Right atrium auricular region (tissue), 2 donors: Measurements from ENCODE around the gene CCNK. TPM values are rescaled to one million over a fixed set of nuclear protein-coding genes. Genes with fewer than 3 reads are reported as not detected.
A peak's percentile ranks its signal among the peaks of the same experiment; 100 is the strongest.

Experiments used
- DNase-seq: peaks from one replicate; pipeline ENCODE4 v3.0.0-alpha.2; 2019; ENCODE audit warnings: low spot score
- H3K27ac ChIP-seq, 2 donors: fragments of 200-600 bp; sonication (generic); 1 replicate in 1 of 2; 2 replicates in 1 of 2; pipeline ENCODE4 v1.5.1; 2016 to 2019
- H3K27me3 ChIP-seq, 2 donors: fragments of 200-600 bp; sonication (generic); one replicate each; pipeline versions ENCODE4 v1.5.1 to v1.6.0; 2017 to 2019
- H3K36me3 ChIP-seq: fragments of 200-600 bp; sonication (generic); one replicate; pipeline ENCODE4 v1.5.1; 2016
- H3K4me1 ChIP-seq, 2 donors: fragments of 200-600 bp; sonication (generic); one replicate each; pipeline versions ENCODE4 v1.5.1 to v1.6.0; 2017 to 2019
- H3K4me3 ChIP-seq, 2 donors: fragments of 200-600 bp; sonication (generic); 1 replicate in 1 of 2; 2 replicates in 1 of 2; pipeline ENCODE4 v1.5.1; 2017 to 2019; ENCODE audit warnings: mild to moderate bottlenecking in 1 of 2, moderate library complexity in 1 of 2
- H3K9me3 ChIP-seq, 2 donors: fragments of 200-600 bp; sonication (generic); one replicate each; pipeline ENCODE4 v1.5.1; 2019
- total RNA-seq, 2 donors: library from RNA; depleted of rRNA; stranded (reverse); fragments of >200 nt; gene quantifications; one replicate each; pipeline ENCODE4 v1.1.0, GENCODE V29; 2016
- TF ChIP-seq, protein P1 (sequence below), 2 donors: fragments of 200-600 bp; sonication (generic); IDR thresholded peaks; one replicate each; pipeline ENCODE4 v1.5.1; 2019; ENCODE audit warnings: antibody characterized with exemption in 2 of 2

CCNK gene
- total RNA-seq, 2 donors from 2014 or later, result 13.9 to 17.1 TPM

DNA sequence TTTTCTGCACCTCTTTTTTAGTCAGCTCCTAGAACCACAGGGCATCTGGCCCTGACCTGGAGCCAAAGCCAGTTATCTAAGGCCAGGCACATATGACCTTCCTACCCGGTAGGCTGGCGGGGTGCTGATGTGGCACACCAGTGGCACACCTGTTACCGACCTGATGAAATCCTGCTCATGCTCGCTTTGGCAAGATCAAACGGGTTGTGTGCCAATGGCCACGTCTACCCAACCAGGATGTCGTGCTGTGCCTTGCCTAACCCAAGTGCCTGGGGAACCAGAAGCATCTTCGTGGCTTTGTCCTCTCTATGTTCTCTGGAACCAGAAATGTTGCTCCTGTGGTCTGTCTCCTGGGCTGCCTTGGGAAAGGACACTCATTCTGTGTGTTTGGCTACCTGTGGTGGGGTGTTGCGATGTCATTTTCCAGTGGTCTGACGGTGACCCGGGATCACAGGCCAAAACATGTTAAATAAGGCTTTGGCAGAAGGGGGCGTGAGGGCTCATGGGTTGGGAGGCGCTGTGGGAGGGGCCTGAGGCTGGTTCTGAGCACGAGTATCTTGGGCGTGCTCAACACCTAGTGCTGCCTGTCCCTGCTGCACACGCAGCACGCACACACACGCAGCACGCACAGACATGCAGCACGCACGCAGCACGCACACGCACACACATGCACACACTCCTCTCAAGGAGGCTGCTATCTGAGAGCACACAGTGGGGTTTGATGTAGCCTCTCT, 27.9 kb downstream of the CCNK start:
- peaks cover 0 to 16% of the 10 kb centered on the region in 2 donors for H3K4me1 ChIP-seq
- TF ChIP-seq, protein P1, sequence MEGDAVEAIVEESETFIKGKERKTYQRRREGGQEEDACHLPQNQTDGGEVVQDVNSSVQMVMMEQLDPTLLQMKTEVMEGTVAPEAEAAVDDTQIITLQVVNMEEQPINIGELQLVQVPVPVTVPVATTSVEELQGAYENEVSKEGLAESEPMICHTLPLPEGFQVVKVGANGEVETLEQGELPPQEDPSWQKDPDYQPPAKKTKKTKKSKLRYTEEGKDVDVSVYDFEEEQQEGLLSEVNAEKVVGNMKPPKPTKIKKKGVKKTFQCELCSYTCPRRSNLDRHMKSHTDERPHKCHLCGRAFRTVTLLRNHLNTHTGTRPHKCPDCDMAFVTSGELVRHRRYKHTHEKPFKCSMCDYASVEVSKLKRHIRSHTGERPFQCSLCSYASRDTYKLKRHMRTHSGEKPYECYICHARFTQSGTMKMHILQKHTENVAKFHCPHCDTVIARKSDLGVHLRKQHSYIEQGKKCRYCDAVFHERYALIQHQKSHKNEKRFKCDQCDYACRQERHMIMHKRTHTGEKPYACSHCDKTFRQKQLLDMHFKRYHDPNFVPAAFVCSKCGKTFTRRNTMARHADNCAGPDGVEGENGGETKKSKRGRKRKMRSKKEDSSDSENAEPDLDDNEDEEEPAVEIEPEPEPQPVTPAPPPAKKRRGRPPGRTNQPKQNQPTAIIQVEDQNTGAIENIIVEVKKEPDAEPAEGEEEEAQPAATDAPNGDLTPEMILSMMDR (IDR thresholded peaks at IDR 0.05), result no peak
- no peaks in the 10 kb centered on the region for H3K27me3 ChIP-seq
- H3K9me3 ChIP-seq, result no peaks in the 10 kb centered on the region
- H3K4me3 ChIP-seq, result no peak overlapping the region
- peak; percentile 50 for DNase-seq
- H3K27ac ChIP-seq, result no peak overlapping the region
- peaks cover 65% of the 10 kb centered on the region for H3K36me3 ChIP-seq

DNA sequence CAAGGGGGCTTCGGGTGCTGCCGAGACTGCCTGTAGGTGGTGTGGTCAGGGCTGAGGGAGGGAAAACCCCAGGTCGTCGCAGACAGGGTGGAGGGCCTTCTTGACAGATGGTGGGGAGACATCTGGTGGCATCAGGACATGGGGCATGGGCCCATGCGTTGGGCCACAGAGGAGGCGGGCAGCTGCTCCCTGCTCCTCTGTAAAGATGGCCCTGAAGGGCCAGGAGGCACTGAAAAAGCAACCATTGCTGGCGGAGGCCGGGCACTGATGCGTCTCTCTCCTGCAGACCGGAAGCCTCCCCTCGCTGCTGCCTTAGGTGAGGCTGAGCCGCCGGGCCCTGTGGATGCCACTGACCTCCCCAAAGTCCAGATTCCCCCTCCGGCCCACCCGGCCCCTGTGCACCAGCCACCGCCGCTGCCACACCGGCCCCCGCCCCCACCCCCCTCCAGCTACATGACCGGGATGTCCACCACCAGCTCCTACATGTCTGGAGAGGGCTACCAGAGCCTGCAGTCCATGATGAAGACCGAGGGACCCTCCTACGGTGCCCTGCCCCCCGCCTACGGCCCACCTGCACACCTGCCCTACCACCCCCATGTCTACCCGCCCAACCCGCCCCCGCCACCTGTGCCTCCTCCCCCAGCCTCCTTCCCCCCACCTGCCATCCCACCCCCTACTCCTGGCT, 28.8 kb downstream of the CCNK start:
- Histone ChIP-seq H3K36me3 (peaks cover 65% of the 10 kb centered on the region), H3K9me3 (no peaks in the 10 kb centered on the region), H3K4me3 (no peak overlapping the region), H3K4me1 (peaks cover 0 to 16% of the 10 kb centered on the region in 2 donors), H3K27me3 (no peaks in the 10 kb centered on the region), H3K27ac (no peak overlapping the region)
- TF ChIP-seq, protein P1 (IDR thresholded peaks at IDR 0.05), result no peak
- DNase-seq, result peak; percentile 51

DNA sequence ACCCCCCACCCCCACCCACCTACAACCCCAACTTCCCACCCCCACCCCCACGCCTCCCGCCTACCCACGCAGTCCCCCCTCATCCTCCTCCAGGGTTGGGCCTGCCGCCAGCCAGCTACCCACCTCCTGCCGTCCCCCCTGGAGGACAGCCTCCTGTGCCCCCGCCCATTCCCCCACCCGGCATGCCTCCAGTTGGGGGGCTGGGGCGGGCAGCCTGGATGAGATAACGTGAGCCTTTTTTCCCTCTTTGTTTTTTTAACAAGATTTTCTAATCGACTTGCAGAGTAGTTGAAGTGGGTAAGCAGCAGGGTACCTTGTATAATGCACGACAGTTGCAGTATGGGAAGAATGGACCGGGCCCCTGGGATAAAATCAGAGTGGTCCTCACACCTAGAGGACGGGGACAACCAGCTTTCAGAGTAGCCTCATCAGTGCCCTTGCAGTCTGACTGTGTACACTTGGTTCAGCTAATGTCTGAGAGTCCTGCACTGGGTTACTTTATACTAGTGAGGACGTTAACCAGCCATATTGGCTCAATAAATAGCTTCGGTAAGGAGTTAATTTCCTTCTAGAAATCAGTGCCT, 29.4 kb downstream of the CCNK start:
- TF ChIP-seq, protein P1 (IDR thresholded peaks at IDR 0.05), result no peak
- Histone ChIP-seq H3K27me3 (no peaks in the 10 kb centered on the region), H3K27ac (peak overlapping the region in 1 of 2 donors; percentile 53), H3K9me3 (no peaks in the 10 kb centered on the region), H3K4me3 (no peak overlapping the region), H3K36me3 (peaks cover 60% of the 10 kb centered on the region), H3K4me1 (peaks cover 0 to 16% of the 10 kb centered on the region in 2 donors)
- DNase-seq, result peak; percentile 54

DNA sequence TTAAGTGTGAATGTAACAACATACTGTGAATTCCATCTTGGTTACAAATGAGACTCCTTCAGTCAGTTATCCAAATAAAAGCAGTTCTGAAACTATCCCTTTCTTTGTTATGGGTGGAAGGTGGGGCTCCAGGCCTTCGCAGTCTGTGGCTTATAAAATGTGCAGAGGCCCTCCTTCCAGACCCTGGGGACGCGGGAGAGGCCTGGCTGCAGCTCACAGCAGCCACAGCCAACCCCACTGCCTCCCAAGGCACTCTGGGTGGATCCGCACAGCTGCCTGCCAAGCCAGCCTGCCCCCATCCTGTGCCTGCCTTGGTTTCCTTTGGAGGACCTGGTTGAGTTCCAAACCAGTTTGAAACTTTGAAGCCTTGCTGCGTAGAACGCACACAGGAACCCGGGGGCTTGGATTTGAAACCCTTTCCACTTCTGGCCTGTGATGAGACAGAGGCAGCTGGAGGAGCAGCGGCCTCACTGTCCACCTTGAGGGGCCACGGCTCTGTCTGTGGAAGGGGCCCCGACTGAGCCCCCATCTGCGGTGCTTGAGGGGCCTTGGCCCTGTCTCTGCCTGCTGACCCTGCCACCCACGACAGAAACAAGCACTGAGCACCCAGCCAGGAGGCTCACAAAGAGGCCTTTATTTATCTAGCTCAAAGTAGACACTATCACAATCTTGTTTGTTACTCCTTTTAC, 30.4 kb downstream of the CCNK start:
- H3K4me1 ChIP-seq, result peaks cover 0 to 16% of the 10 kb centered on the region in 2 donors
- peak; percentile 57 for DNase-seq
- TF ChIP-seq, protein P1 (IDR thresholded peaks at IDR 0.05), result no peak
- H3K9me3 ChIP-seq, result no peaks in the 10 kb centered on the region
- no peak overlapping the region for H3K4me3 ChIP-seq
- peaks cover 51% of the 10 kb centered on the region for H3K36me3 ChIP-seq
- H3K27me3 ChIP-seq, result no peaks in the 10 kb centered on the region
- peak overlapping the region in 1 of 2 donors; percentile 53 for H3K27ac ChIP-seq

DNA sequence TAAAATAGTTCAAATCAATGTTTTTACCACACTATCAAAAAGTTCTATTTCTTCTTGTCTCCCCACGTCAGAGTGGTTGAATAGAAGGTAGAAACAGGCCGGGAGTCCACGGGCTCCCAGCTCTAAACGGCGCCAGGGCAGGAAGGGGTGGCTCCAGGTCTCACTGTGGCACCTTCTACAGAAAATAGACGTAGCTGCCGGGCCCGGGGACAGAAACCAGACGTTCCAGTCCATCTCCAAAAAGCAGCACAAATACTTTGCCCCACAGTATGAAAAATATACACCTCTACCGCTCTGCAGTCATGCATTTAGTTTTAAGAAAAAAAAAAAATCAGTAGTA, 30.9 kb downstream of the CCNK start:
- Histone ChIP-seq H3K4me1 (peaks cover 0 to 16% of the 10 kb centered on the region in 2 donors), H3K27me3 (no peaks in the 10 kb centered on the region), H3K4me3 (no peak overlapping the region), H3K36me3 (peaks cover 46% of the 10 kb centered on the region), H3K9me3 (no peaks in the 10 kb centered on the region), H3K27ac (peak overlapping the region in 1 of 2 donors; percentile 53)
- DNase-seq, result peak; percentile 55
- TF ChIP-seq, protein P1 (IDR thresholded peaks at IDR 0.05), result no peak
